ENCODE data around the gene HEPACAM.
"Not testable (repeated sequence)": the region's sequence is repeated elsewhere in the genome, so short reads cannot be mapped to it uniquely, and the experiment has no call there.

HEPACAM gene

DNA sequence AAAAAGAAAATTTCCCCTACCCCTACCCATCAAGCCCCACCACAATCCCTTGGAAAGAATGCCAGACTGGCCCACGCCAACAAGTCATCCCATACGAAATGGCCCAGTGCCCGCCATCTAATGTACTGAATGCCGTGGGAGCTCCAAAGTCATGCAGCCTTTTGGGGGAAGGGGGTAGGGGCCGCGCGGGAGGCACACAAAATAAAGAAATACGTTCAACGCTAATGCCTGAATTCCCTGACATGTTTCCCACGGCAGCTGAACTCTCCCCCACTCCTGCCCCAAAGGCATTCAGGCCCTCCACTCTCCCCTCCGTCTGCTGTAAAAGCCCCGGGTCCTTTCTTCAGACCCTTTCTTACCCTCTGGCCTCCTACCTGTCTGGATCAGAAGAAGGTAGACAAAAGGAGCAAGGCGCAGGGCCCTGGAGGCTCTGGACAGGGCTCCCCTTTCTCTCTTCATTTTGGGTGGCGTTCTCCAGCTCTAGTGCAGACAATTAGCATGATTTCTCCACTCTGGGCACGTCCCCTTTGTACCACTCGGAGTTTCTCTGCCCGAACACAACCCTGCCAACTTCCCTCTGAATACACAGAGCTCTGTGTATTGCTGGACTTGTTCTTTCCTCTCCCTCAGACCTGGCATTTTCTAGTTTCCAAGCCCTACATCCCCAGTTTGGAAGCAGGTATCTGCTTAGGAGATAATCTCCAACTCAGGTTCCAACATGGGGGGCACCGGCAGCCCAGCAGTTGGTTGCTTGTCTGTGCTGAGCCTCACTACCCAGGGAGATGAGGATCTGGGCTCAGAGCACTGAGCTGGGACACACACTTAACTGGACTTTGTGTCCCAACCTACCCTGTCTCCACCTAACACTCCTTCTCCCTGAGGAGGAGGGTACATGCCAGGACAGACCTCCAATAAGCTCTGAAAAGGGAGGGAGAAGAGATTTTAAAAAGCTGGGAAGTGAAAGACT, at the start of gene HEPACAM:
TSS of gene HEPACAM (minus strand) at position 500 of the 967 bp plus-strand sequence. CDS start at position 459, 41 bp downstream.
- DNase-seq = no peak

DNA sequence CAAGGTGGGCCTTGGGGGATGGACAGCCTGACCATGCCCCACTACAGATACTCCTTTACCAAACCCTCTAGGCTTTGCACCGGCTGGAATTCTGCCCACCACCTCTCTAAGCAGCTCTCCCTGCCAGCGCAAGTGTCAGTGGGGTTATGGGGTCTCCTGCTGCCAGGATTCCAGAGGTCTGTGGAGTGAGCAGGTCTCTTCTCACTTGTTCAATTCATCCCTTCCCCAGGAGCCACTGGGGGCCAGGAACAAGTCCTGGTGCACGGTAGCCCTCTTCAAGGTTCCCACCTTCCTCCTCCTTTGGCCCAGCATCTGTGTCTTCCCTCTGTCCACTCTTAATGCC, 48.6 kb upstream of the HEPACAM start:
- no peak for DNase-seq

DNA sequence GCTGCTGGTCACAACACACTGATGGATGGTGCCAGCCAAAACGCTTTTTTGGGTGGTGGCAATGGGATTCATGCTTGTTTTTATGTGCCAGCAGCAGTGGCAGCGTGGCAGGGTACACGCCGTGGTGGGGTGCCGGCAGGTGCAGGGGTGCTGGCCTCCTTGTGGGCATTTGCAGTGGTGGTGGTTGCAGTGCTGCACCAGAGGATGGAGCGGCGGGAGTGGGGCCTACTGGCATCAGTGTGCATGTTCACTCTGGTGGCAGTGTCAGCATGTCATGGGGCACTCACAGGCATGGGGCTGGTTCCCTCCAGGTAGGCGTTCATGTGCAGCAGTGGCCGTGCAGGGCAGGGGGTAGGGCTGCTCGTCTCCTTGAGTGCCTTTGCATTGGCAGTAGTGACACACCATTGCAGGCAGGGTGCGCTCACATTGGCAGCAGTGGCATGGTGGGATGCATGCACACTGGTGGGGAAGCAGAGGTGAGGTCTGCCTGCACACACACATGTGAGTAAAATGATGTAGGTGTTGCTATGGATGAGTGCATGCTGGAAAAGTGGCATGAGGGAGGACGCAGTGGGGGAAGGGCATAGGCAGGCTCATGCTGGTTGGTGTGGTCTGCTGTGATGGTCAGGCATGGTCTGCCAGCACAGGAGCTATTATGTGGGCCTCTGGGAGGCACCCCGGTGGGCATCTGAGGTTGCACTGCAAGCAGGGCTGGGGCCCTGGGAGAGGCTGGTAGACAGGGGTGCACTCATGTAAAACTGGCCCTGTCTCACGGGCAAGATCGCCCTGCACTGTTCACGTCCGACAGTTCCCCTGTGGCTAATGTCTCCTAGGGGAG, 48.0 kb upstream of the HEPACAM start:
- no peak for DNase-seq

- no peak for DNase-seq
These were observed 46.2 kb upstream of the HEPACAM start for GRCh38 chr11:124982043-124982442.

- no peak for DNase-seq
These were observed 42.5 kb upstream of the HEPACAM start for GRCh38 chr11:124978316-124978715.

DNA sequence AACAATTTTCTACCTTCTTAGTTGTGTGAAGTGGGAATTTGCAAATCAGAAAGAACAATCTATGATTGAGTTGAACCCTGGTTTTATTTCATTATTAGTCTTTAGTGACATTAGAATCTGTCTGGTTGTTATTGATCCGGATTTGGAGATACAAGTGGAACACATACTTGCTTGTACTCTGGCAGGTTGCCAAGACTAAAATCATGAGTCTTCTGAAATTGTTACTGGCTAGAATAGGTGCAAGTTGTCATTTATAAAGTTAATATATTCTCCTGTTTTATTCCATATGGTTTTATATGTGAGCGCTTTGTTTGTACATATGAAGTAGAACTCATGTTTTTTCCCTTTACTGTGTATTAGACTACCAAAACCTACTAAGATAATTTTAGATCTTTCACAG, 41.2 kb upstream of the HEPACAM start:
- DNase-seq = no peak

- DNase-seq = no peak
These were observed 40.7 kb upstream of the HEPACAM start for GRCh38 chr11:124976531-124976930.

DNA sequence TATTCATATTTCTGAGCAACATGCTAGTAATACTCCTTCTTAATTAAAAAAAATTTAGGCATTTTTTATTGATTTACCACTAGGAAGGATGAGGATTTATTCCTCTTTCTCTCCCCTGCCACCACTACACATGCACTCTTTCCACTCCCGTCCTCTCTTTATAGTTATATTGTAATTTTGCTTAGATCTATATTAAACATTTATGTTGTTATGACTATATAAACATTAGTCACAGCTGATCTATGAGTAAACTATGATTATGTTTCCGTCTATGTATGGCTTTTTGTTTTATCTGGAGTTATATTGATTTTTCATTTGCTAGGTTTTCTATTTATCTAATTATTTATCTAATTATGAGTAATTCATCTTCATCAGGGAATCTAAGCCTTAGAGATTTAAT, 36.0 kb upstream of the HEPACAM start:
- DNase-seq = no peak

- DNase-seq = no peak
These were observed 35.1 kb upstream of the HEPACAM start for GRCh38 chr11:124970925-124971324.

GRCh38 chr11:124968197-124968596, 32.4 kb upstream of the HEPACAM start:
- not testable (repeated sequence) for DNase-seq

GRCh38 chr11:124961972-124962609, 26.2 kb upstream of the HEPACAM start:
- DNase-seq = peak; percentile 47 to 71

GRCh38 chr11:124955035-124955434, 19.2 kb upstream of the HEPACAM start:
- DNase-seq = no peak

- DNase-seq = no peak
These were observed 18.7 kb upstream of the HEPACAM start for GRCh38 chr11:124954590-124954955.

GRCh38 chr11:124953753-124954589, 18.1 kb upstream of the HEPACAM start, which contains the start of gene CCDC15:
Gene CCDC15 (plus strand): TSS chr11:124954202. CDS start chr11:124954733, 531 bp downstream.
- DNase-seq = peak; percentile 98

DNA sequence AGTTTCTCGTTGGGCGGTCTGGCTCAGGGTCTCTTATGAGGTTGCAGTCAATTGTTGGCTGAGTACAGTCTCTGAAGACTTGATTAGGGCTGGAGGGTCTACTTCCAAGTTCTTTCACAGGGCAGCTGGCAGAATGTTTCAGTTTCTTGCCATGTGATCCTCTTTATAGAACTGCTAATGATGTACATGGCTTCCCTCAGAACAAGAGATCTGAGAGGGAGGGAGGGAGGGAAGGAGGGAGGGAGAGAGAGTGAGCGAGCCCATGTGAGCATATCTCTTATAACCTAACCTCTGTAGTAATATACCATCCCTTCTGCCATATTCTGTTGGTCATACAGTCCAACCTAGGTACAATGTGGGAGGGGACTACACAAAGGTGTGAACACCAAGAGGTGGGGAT, 15.5 kb upstream of the HEPACAM start:
- no peak for DNase-seq

- no peak for DNase-seq
These were observed 14.9 kb upstream of the HEPACAM start for GRCh38 chr11:124950601-124951330.

- DNase-seq = no peak
These were observed 10.9 kb upstream of the HEPACAM start for GRCh38 chr11:124946735-124947141.

DNA sequence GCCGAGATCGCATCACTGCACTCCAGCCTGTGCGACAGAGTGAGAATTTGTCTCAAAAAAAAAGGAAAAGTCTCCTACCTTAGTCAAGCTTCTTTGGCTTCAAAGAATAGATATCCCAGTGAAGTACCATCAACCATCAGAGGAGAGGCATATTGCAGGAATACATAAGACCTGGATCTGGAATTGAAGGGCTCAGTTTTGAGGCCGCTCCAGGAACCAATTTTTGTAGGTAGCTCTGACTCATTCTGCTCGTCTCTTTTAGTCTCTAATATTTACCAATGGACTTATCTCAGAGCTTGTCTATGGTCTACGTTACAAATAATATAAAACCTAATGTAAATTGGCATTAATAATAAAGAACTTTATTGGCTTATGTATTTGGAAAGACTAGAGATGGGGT, 10.0 kb upstream of the HEPACAM start:
- no peak for DNase-seq

DNA sequence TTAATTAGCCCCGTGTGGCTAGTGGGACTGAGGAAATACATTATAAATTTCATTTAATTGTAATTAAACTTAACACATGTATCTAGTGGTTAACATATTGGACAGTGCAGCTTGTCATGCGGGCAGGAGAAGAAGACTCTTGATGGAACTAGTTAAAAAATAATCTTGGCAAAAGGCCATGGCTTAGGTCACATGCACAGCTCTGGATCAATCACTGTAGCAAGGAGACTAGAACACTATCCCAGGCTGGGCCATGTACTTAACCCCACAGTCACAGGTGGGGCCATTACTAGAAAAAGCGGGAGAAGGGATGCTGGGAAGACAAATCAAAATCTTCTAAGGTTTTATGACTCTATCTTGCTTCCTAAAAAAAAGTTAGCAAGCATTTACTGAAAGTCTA, 8.7 kb upstream of the HEPACAM start:
- no peak for DNase-seq

DNA sequence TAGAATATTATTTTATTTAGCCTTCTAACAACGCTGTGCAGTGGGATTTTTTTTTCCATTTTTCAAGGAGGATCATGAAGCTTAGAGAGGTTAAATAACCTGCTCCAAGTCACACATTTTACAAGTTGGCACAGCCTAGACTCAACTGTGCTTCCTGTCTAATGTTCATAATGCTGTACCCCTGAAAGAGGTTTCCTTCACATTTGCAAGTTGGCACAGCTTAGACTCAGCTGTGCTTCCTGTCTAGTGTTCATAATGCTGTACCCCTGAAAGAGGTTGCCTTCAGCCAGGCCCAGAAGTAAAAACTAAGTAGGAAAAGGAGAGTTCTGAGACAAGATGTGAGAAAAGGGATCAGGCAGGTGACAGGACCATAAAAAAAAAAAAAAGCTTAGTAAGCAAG, 7.9 kb upstream of the HEPACAM start:
- DNase-seq = no peak

DNA sequence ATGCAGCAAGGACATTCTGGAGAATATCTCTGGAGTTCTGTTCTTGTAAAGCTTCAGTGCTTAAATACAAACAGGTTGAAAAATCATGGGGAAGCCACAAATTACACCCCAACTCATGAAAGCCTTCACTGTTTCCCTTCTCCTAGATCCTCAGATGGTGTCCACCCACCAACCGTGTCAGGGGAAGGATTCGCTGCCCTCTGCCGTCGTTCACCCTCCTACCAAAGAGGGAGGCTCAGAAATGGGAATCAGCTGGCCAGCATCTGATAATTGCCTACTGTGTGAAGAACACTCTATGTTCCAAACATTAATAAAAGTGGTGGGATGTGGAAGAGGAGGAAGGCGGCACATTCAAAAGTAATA, 7.4 kb upstream of the HEPACAM start:
- DNase-seq = no peak
